Psoas muscle (tissue), 8 donors: Measurements from ENCODE around the gene TMEM119. TPM values are rescaled to one million over a fixed set of nuclear protein-coding genes. Genes with fewer than 3 reads are reported as not detected.
A peak's percentile ranks its signal among the peaks of the same experiment; 100 is the strongest.

Experiments
- ATAC-seq, 4 donors: fragments of 200-7000 bp; cut with Tn5 transposase; one replicate each; pipeline ENCODE4 v1.9.1; 2020; ENCODE audit warnings: moderate library complexity in 3 of 4, mild to moderate bottlenecking in 2 of 4
- DNase-seq, 2 donors: peaks; one replicate each; pipeline ENCODE4 v3.0.0-alpha.2; 2020
- H3K27ac ChIP-seq: fragments of 200-600 bp; one replicate; pipeline ENCODE4 v1.8.0; 2022
- H3K27me3 ChIP-seq, 3 donors: fragments of 200-600 bp in 1 of 3; one replicate each; pipeline versions ENCODE4 v1.6.1 to v1.8.0; 2013 to 2022; ENCODE audit warnings: low read length in 2 of 3, mild to moderate bottlenecking in 2 of 3, moderate library complexity in 1 of 3; ENCODE audit not compliant: insufficient read depth in 3 of 3
- H3K36me3 ChIP-seq, 2 donors: fragments of 200-600 bp in 1 of 2; one replicate each; pipeline versions ENCODE4 v1.6.1 to v1.8.0; 2013 to 2022; ENCODE audit warnings: low read depth in 1 of 2, mild to moderate bottlenecking in 1 of 2, moderate library complexity in 1 of 2; ENCODE audit not compliant: insufficient read depth in 1 of 2
- H3K4me1 ChIP-seq: fragments of 200-600 bp; one replicate; pipeline ENCODE4 v1.8.0; 2022
- H3K4me3 ChIP-seq: fragments of 200-600 bp; one replicate; pipeline ENCODE4 v1.8.0; 2022; ENCODE audit warnings: mild to moderate bottlenecking
- H3K9me3 ChIP-seq: fragments of 200-600 bp; one replicate; pipeline ENCODE4 v1.8.0; 2022
- CTCF ChIP-seq: fragments of 200-600 bp; IDR thresholded peaks from one replicate; pipeline ENCODE4 v1.8.0; 2022; ENCODE audit warnings: antibody characterized with exemption
- WGBS, 3 donors: extraction: QIAGEN DNeasy Blood & Tissue Kit; methylation state at CpG; one replicate each; pipeline versions ENCODE4 v1.1.6 to v1.1.7; 2013; 5-methylcytosine and 5-hydroxymethylcytosine counted together
- intact Hi-C, 2 donors: fragments of 100-400 bp; cut with DNase I; formaldehyde crosslinking; loops; one replicate each; pipeline versions ENCODE4 v1.11.0 to v1.14.2; 2022
- polyA plus RNA-seq, 3 donors: library from polyadenylated mRNA; stranded (reverse); fragments of 200-250 nt; gene quantifications; one replicate each; pipeline ENCODE4 v1.2.3, GENCODE V29; 2013
- total RNA-seq, 4 donors: library from RNA; stranded (reverse); fragmentation: NEBNext Ultra II Directional in 2 of 4; extraction: Animal tissue kit (Norgen Biotek cat#: 25700) in 2 of 4; gene quantifications; one replicate each; pipeline versions ENCODE4 v1.2.1 to v1.2.4, GENCODE V29; 2021 to 2023
- donor health status: healthy with polysubstance abuse.
- donor health status: DM: no; HTN: no; CAD: no; lungs with moderate emphysema.
- donor health status: Bipolar disorder and iron deficiency.
- donor health status: healthy.
- donor health status: DM: yes; HTN: yes; CAD: no.
- donor health status: DM: no; HTN: no; CAD: no.
- donor health status: DM: no; HTN: no; CAD: no.
- donor health status: DM: yes; HTN: yes; CAD: no.

TMEM119 gene
- total and polyA plus RNA-seq, 7 donors, result 0.25 to 2.6 (median 0.36) TPM

- intact Hi-C loops, result loop anchor here (1.0 to 10.0 kb wide), 8 partner anchors 54 to 528 kb away; partner anchors contain the start of genes SSH1 (in 2 of the 2) and ALKBH2 (in 1 of the 2)
- TF ChIP-seq CTCF, result no peak
- ATAC-seq (no peak), DNase-seq (no peak)
- no peaks in the 10 kb centered on the region for H3K9me3 ChIP-seq
- H3K4me1 ChIP-seq, result peaks cover 36% of the 10 kb centered on the region
- H3K36me3 ChIP-seq, result peaks cover 29 to 59% of the 10 kb centered on the region in 2 donors
- H3K27ac ChIP-seq, result peak overlapping the region; percentile 97
- H3K4me3 ChIP-seq, result no peak overlapping the region
- H3K27me3 ChIP-seq, result no peaks in the 10 kb centered on the region
These were observed 33.2 kb downstream of the TMEM119 start for GRCh38 chr12:108564724-108565123.

GRCh38 chr12:108563804-108564151 lies 34.1 kb downstream of the TMEM119 start:
- intact Hi-C loops, result loop anchor here (1.0 to 10.0 kb wide), 7 partner anchors 55 to 529 kb away; partner anchors contain the start of genes SSH1 (in 2 of the 2) and ALKBH2 (in 1 of the 2)
- 0 to 3% (median 0%) methylated on average over 1 of the region's 1 CpG for WGBS, 3 donors

GRCh38 chr12:108563136-108563803 lies 34.6 kb downstream of the TMEM119 start:
- Histone ChIP-seq H3K4me3 (peak overlapping the region; percentile 76), H3K36me3 (peaks cover 19 to 47% of the 10 kb centered on the region in 2 donors), H3K27ac (peak overlapping the region; percentile 97), H3K27me3 (no peaks in the 10 kb centered on the region), H3K4me1 (peaks cover 48% of the 10 kb centered on the region), H3K9me3 (no peaks in the 10 kb centered on the region)
- WGBS, 3 donors, result 1 to 2% (median 1%) methylated on average over 14 of the region's 14 CpGs
- ATAC-seq, result peak; percentile 38 to 62 (median 53)
- intact Hi-C loops, result loop anchor here (5.0 to 10.0 kb wide), 4 partner anchors 242 to 529 kb away; partner anchors contain the start of genes SSH1 (in 2 of the 2) and ALKBH2 (in 1 of the 2)
- TF ChIP-seq CTCF, result peak; percentile 86
- DNase-seq, result peak; percentile 85 to 88

More at GRCh38 chr12:108563804-108564151, 34.1 kb downstream of the TMEM119 start:
- DNase-seq (no peak), ATAC-seq (no peak)
- H3K4me1 ChIP-seq, result peaks cover 45% of the 10 kb centered on the region
- no peaks in the 10 kb centered on the region for H3K9me3 ChIP-seq
- H3K36me3 ChIP-seq, result peaks cover 23 to 49% of the 10 kb centered on the region in 2 donors
- peak overlapping the region; percentile 97 for H3K27ac ChIP-seq
- no peak for TF ChIP-seq CTCF
- peak overlapping the region; percentile 76 for H3K4me3 ChIP-seq
- no peaks in the 10 kb centered on the region for H3K27me3 ChIP-seq

- Histone ChIP-seq H3K27ac (peak within 1 kb of the TSS; percentile 97), H3K4me1 (peaks cover 55% of the 10 kb centered on the region), H3K36me3 (peaks cover 13 to 46% of the 10 kb centered on the region in 2 donors), H3K27me3 (no peaks in the 10 kb centered on the region), H3K4me3 (peak within 1 kb of the TSS; percentile 76), H3K9me3 (no peaks in the 10 kb centered on the region)
- peak; percentile 87 to 90 (median 88) for ATAC-seq
- intact Hi-C loops, result loop anchor here (5.0 to 10.0 kb wide), 4 partner anchors 242 to 530 kb away; partner anchors contain the start of genes SSH1 (in 2 of the 2) and ALKBH2 (in 1 of the 2)
- TF ChIP-seq CTCF, result no peak
- DNase-seq, result peak; percentile 99
- WGBS, 3 donors, result 0 to 1% (median 0%) methylated on average over 45 to 72 of the region's 72 CpGs
These were observed 35.3 kb downstream of the TMEM119 start, which contains the start of gene ISCU for GRCh38 chr12:108562348-108563135. Gene ISCU, plus strand, starts transcription at chr12:108562596. Its CDS starts 27 bp downstream, at chr12:108562623.
